ENCODE results near the gene TUT1. TPM values are rescaled to one million over a fixed set of nuclear protein-coding genes. Genes with fewer than 3 reads are reported as not detected.

The TUT1 gene
- total RNA-seq, 4 donors from 2014 or later, result 3.8 to 9.6 (median 7.6) TPM

DNA sequence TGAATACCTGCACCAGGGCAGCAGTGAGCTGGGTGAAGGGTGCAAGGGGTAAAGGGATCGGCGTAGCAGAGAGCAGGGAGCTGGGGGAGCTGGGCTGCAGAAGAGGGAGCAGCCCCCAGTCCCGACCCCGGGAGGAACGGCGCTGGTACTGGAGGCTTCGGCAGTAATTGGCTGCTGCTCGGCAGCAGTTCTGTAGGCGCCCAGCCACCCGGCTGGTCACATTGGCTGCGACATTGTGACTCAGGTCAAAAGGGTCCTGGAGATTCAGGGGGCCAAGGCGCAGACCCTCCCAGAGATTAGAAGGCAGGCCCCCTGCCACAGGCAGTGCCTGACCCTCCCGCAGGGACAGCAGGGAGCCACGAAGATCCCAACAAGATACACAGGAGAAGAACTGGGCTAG, 15.5 kb downstream of the TUT1 start:
- no peak for ATAC-seq
- no peaks in the 10 kb centered on the region for H3K27me3 ChIP-seq
- H3K4me3 ChIP-seq, result no peak overlapping the region
- H3K9me3 ChIP-seq, result no peaks in the 10 kb centered on the region
- H3K4me1 ChIP-seq, result peaks cover 0 to 51% (median 21%) of the 10 kb centered on the region in 3 donors
- peaks cover 0 to 68% of the 10 kb centered on the region in 2 donors for H3K36me3 ChIP-seq
- no CpG with 5 or more reads among the region's 14 CpGs for WGBS, 2 donors (ENCODE audit: low coverage in 1 of 2)
- H3K27ac ChIP-seq, result peak overlapping the region in 3 of 4 donors; percentile 66 to 94 (median 93)
- TF ChIP-seq, protein P1, sequence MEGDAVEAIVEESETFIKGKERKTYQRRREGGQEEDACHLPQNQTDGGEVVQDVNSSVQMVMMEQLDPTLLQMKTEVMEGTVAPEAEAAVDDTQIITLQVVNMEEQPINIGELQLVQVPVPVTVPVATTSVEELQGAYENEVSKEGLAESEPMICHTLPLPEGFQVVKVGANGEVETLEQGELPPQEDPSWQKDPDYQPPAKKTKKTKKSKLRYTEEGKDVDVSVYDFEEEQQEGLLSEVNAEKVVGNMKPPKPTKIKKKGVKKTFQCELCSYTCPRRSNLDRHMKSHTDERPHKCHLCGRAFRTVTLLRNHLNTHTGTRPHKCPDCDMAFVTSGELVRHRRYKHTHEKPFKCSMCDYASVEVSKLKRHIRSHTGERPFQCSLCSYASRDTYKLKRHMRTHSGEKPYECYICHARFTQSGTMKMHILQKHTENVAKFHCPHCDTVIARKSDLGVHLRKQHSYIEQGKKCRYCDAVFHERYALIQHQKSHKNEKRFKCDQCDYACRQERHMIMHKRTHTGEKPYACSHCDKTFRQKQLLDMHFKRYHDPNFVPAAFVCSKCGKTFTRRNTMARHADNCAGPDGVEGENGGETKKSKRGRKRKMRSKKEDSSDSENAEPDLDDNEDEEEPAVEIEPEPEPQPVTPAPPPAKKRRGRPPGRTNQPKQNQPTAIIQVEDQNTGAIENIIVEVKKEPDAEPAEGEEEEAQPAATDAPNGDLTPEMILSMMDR (IDR thresholded peaks at IDR 0.05), result no peak
- TF ChIP-seq POLR2AphosphoS5 (IDR thresholded peaks at IDR 0.05) (no peak), POLR2A (IDR thresholded peaks at IDR 0.05) (no peak), EP300 (IDR thresholded peaks at IDR 0.05) (no peak)

DNA sequence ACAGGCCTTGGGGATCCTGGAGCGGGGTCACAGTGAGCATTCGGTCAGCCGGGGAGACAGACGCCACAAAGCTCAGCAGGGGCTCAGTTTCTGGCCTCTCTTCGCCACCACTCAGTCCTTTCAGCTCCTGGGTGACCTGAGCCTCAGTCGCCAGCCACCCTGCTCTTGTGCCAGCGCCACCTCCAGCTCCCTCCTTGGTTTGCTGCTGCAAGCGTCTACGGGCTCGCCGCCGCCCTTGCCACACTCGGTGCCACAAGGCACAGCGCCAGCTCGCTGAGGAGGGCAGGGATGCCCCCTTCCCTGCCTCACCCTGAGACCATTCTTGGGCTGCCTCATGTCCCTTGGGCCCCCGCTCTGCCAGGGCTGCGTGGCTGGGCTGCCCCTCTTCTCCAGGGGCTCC, 16.2 kb downstream of the TUT1 start:
- ATAC-seq, result no peak
- peaks cover 0 to 57% (median 21%) of the 10 kb centered on the region in 3 donors for H3K4me1 ChIP-seq
- 53 to 88% methylated on average over 6 to 8 of the region's 17 CpGs for WGBS, 2 donors (ENCODE audit: low coverage in 1 of 2)
- peaks cover 0 to 71% of the 10 kb centered on the region in 2 donors for H3K36me3 ChIP-seq
- peak overlapping the region in 3 of 4 donors; percentile 92 to 94 (median 93) for H3K27ac ChIP-seq
- no peaks in the 10 kb centered on the region for H3K9me3 ChIP-seq
- H3K27me3 ChIP-seq, result no peaks in the 10 kb centered on the region
- TF ChIP-seq, protein P1 (IDR thresholded peaks at IDR 0.05), result no peak
- no peak for TF ChIP-seq POLR2AphosphoS5 (IDR thresholded peaks at IDR 0.05)
- H3K4me3 ChIP-seq, result peak overlapping the region; percentile 55 to 65

DNA sequence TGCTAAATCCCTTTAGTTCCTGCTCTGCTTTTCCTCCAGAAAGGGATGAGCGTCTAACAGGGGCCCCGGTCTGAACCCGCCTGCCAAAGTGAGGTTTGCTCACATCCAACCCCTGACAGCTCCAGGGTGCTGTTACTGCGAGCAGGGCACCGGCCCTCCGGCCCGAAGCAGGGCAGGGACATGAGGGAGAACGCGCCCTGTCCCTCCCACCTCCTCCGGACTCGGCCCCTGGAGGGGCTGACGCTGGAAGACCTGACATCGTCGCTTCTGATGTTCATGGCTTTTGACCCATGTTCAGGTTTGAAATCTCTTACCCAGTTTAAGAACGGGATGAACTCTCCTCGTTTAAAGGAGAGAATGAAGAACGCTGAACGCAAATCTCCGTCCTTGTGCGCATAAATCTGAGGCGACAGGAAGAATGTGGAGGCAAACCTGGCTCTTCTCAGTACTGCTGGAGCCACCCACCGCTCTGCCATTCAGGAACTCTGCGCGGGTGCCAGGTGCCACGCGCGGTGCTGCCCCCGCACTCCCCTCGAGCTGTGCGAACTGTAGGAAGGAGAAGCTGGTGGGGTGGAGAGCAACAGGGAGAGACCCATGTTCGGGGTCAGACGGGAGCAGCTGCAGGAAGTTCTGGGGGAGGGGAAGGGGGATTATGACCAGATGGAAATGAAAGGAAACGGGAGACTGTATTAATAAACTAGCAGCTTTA, 16.8 kb downstream of the TUT1 start:
- H3K4me1 ChIP-seq, result peaks cover 0 to 64% (median 21%) of the 10 kb centered on the region in 3 donors
- H3K36me3 ChIP-seq, result peaks cover 0 to 71% of the 10 kb centered on the region in 2 donors

DNA sequence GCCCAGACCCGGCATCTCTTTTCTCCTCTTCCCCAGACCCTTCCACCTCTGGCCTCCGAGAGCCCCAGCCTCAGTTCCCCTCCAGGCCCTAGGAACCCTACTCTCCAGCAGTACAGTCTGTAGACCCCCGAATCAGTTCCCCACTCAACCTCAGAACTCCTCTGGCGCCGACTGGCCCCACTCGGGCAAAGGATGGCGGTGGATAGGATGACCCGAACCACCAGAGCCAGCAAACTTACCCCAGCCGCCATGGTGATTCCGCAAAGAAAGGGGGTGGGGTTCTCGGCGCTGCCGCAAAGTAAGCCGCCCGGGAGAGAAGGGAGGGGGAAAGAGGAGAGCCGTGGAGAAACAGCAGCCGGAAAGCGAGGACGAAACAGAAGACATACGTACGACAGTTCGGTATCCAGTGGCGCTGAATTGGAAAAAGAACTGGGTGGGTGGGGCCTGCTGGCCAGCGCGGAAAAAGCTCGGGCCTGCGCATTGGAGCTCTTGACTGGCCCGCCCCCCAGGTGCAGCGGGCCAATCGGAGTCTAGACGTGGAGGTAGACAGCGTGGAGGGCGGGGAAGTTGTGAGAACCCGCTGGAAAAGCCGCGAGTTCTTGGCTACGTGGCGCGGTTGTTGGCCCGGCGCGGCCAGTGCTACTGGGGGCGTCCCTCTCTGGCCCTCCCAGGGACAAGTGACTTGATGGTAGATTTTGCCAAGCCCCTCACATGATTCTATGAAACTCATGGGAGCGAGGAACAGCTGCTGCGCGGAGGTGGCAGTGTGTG, 17.5 kb downstream of the TUT1 start, which contains the start of gene EEF1G:
Gene EEF1G (minus strand): TSS at position 300 of the 771 bp plus-strand sequence. CDS start 49 bp downstream, at position 251.
- H3K36me3 ChIP-seq, result peaks cover 0 to 71% of the 10 kb centered on the region in 2 donors
- 1% methylated on average over 16 to 24 of the region's 46 CpGs for WGBS, 2 donors (ENCODE audit: low coverage in 1 of 2)
- ATAC-seq, result peak; percentile 98
- peak within 1 kb of the TSS; percentile 78 to 94 (median 92) for H3K27ac ChIP-seq
- peak; percentile 58 to 77 for TF ChIP-seq POLR2A (IDR thresholded peaks at IDR 0.05)
- peak; percentile 64 for TF ChIP-seq POLR2AphosphoS5 (IDR thresholded peaks at IDR 0.05)
- TF ChIP-seq EP300 (IDR thresholded peaks at IDR 0.05), result no peak
- TF ChIP-seq, protein P1 (IDR thresholded peaks at IDR 0.05), result peak in 1 of 4 experiments; percentile 8
- H3K9me3 ChIP-seq, result no peaks in the 10 kb centered on the region
- peaks cover 0 to 70% (median 21%) of the 10 kb centered on the region in 3 donors for H3K4me1 ChIP-seq
- H3K27me3 ChIP-seq, result no peaks in the 10 kb centered on the region
- peak within 1 kb of the TSS; percentile 65 to 78 for H3K4me3 ChIP-seq

More for the DNA sequence above, 16.8 kb downstream of the TUT1 start:
- 0% methylated on average over 1 to 3 of the region's 33 CpGs for WGBS, 2 donors (ENCODE audit: low coverage in 1 of 2)
- H3K27me3 ChIP-seq, result no peaks in the 10 kb centered on the region
- TF ChIP-seq, protein P1 (IDR thresholded peaks at IDR 0.05), result no peak
- no peak for TF ChIP-seq POLR2AphosphoS5 (IDR thresholded peaks at IDR 0.05)
- H3K4me3 ChIP-seq, result peak overlapping the region; percentile 55 to 65
- H3K27ac ChIP-seq, result peak overlapping the region; percentile 78 to 94 (median 92)
- peak; percentile 32 for ATAC-seq
- no peaks in the 10 kb centered on the region for H3K9me3 ChIP-seq
